ENCODE measurements around the gene MXRA7.

MXRA7 gene

DNA sequence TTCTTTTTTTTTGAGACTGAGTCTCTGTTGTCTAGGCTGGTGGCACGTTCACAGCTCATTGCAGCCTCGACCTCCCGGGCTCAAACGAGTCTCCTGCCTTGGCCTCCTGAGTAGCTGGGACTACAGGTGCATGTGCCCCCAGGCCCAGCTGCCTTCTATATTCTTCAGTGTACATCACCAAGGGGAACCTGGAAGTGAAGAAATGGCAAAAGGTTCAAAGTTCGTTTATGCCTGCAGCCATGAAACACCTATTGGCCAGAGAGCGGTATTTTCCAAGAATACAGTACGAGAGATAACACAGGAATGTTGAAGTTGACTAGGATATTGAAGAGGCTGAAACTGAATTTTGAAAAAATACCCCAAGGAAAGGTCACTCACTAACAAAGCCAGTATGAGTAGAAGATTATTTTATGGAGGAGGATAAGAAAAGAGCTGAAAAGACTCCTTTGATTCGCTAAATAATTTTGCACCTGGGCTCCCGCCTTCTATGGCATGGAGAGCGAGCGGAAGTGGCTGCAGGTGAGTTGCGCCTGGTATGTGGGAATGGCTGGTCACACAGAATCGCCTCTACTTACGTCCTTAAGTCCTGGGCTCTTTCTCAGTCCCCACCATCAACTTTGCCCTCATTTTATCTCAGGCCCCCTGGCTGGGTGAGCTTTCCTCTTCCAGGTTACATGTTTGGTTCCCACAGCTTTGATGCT, 77.0 kb downstream of the MXRA7 start:
- TF ChIP-seq, protein P1, sequence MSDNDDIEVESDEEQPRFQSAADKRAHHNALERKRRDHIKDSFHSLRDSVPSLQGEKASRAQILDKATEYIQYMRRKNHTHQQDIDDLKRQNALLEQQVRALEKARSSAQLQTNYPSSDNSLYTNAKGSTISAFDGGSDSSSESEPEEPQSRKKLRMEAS (IDR thresholded peaks at IDR 0.05), result no peak
- TF ChIP-seq CREB1 (IDR thresholded peaks at IDR 0.05; ENCODE audit: low read depth) (no peak), CEBPB (IDR thresholded peaks at IDR 0.05) (no peak), RAD21 (IDR thresholded peaks at IDR 0.05; ENCODE audit: low read depth) (no peak), NFIC (IDR thresholded peaks at IDR 0.05) (no peak), FOXM1 (IDR thresholded peaks at IDR 0.05; ENCODE audit: borderline replicate concordance, low read depth) (no peak), TAF1 (IDR thresholded peaks at IDR 0.05; ENCODE audit: low read depth) (no peak)

DNA sequence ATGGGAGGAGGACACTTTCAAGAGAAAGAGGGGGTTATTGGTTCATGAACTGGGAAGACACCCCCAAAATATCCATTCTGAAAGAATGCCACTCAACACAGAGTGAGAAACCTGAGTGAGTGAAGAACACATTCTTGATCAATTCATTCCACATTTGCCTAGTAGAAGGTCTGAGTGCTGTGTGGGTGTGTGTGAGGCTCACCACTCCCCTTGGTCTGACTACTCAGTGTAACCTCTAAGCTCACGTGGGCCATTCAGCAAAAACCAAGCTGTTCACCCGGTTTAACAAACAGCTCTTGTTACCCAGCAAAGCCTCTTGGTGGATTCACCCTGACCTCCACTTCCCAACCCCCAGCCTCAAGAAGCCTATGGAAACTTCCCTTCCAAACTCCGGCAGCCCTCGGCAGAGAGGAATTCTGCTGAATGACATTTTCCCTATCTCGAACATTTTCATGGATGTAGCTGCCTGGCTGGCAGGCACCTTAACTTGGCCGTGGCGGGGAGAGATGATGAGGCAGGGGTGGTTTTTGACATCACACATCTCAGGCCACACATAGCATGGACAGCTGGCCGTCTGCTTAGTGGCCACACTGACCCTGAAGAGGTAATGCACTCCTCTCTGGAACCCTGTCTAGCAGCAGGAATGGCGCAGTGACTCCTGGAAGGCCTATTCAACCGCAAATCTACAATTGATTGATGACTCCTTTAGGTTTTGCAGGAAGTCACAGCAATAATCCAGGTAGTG, 78.8 kb downstream of the MXRA7 start:
- TF ChIP-seq NFIC (IDR thresholded peaks at IDR 0.05) (no peak), REST (IDR thresholded peaks at IDR 0.05; ENCODE audit: low read depth) (no peak), TEAD4 (IDR thresholded peaks at IDR 0.05) (no peak), EP300 (IDR thresholded peaks at IDR 0.05; ENCODE audit: borderline replicate concordance) (no peak), FOXM1 (IDR thresholded peaks at IDR 0.05; ENCODE audit: borderline replicate concordance, low read depth) (no peak), CREB1 (IDR thresholded peaks at IDR 0.05; ENCODE audit: low read depth) (no peak), TAF1 (IDR thresholded peaks at IDR 0.05; ENCODE audit: low read depth) (no peak), ZBTB7A (IDR thresholded peaks at IDR 0.05; ENCODE audit: low read depth) (no peak), TCF12 (IDR thresholded peaks at IDR 0.05; ENCODE audit: low read depth) (no peak), CEBPB (IDR thresholded peaks at IDR 0.05) (no peak), EGR1 (IDR thresholded peaks at IDR 0.05) (0 out of 2 replicates have a peak, but pooled peaks have one; percentile 17)
- TF ChIP-seq, protein P2, sequence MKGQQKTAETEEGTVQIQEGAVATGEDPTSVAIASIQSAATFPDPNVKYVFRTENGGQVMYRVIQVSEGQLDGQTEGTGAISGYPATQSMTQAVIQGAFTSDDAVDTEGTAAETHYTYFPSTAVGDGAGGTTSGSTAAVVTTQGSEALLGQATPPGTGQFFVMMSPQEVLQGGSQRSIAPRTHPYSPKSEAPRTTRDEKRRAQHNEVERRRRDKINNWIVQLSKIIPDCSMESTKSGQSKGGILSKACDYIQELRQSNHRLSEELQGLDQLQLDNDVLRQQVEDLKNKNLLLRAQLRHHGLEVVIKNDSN (IDR thresholded peaks at IDR 0.05), result peak; percentile 82
- TF ChIP-seq, protein P1 (IDR thresholded peaks at IDR 0.05), result peak; percentile 56

DNA sequence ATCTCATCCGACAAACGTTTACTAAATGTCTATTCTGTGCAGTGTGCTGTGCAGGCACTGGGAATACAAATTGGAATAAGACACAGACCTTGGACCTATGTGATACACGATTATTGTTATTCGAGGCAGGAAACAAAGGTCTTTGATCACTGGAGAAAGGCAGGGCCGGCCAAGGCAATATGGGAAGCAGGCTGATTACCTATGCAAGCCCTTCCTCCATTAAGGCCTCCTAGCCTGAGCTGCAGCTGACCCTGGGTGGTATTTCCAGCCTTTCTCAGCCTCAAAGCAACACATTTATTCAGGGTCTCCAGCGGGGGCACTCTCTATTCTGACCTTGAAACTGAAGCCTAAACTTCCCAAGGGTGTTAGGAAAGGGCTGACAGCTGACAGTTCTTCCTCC, 80.6 kb downstream of the MXRA7 start:
- no peak for TF ChIP-seq FOXM1 (IDR thresholded peaks at IDR 0.05; ENCODE audit: borderline replicate concordance, low read depth)
- TF ChIP-seq YY1 (IDR thresholded peaks at IDR 0.05; ENCODE audit: low read depth), result no peak
- no peak for TF ChIP-seq CEBPB (IDR thresholded peaks at IDR 0.05)
- no peak for TF ChIP-seq CREB1 (IDR thresholded peaks at IDR 0.05; ENCODE audit: low read depth)

Measured in Ishikawa (cell line).